HUES64 (cell line): ENCODE data around the gene IGF2R.
"Not testable (repeated sequence)": the region's sequence is repeated elsewhere in the genome, so short reads cannot be mapped to it uniquely, and the experiment has no call there.

Experiments used
- H3K27ac ChIP-seq: 2 replicates; pipeline ENCODE4 v1.7.0; 2013; ENCODE audit warnings: low read depth, low read length, inconsistent platforms
- H3K27me3 ChIP-seq: 2 replicates; pipeline ENCODE4 v1.6.1; 2013; ENCODE audit warnings: mild to moderate bottlenecking, low read length; ENCODE audit not compliant: insufficient read depth
- H3K36me3 ChIP-seq: 2 replicates; pipeline ENCODE4 v1.6.1; 2013; ENCODE audit warnings: mild to moderate bottlenecking, low read length; ENCODE audit not compliant: insufficient read depth
- H3K4me1 ChIP-seq: 2 replicates; pipeline ENCODE4 v1.6.1; 2013; ENCODE audit warnings: mild to moderate bottlenecking, low read length, moderate library complexity; ENCODE audit not compliant: insufficient read depth
- H3K4me3 ChIP-seq: 2 replicates; pipeline ENCODE4 v1.5.1; 2013; ENCODE audit warnings: mild to moderate bottlenecking, low read length, moderate library complexity
- H3K9ac ChIP-seq: 2 replicates; pipeline ENCODE4 v1.6.1; 2013; ENCODE audit warnings: mild to moderate bottlenecking, low read depth, low read length
- H3K9me3 ChIP-seq: 2 replicates; pipeline ENCODE4 v1.6.1; 2013; ENCODE audit warnings: low read depth, low read length; ENCODE audit not compliant: insufficient read depth
- WGBS: fragments of 150-250, 120-280 bp; methylation state at CpG from one replicate; pipeline ENCODE4 v1.1.7; 2013; ENCODE audit warnings: missing lambda C conversion rate; 5-methylcytosine and 5-hydroxymethylcytosine counted together

The IGF2R gene

DNA sequence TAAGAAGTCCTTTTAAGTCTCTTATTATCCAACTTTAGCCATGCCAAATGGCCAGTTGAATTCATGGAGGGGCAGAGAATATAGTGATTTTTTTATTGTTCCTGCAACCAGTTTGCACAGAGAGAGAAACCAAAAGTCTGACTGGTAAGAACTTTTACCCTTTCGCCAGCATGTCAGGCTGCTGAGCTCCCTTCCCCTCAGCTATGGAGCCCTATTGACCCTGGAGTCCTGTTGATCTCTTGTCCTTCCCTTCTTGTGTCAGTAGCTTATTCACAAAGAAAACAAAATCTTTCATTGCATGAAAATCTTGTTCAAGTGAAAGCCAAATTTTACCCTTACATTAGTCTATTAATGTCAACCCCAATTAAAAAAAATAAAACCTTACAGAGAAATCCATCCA is 151.2 kb downstream of the IGF2R start:
- peaks cover 16% of the 10 kb centered on the region; the same call in 1 of the 2 replicates for H3K9me3 ChIP-seq
- H3K27ac ChIP-seq = no peak overlapping the region
- no peaks in the 10 kb centered on the region for H3K36me3 ChIP-seq
- WGBS = 96% methylated on average over 1 of the region's 1 CpG
- no peak overlapping the region for H3K4me3 ChIP-seq
- no peak overlapping the region for H3K9ac ChIP-seq
- no peaks in the 10 kb centered on the region for H3K4me1 ChIP-seq
- H3K27me3 ChIP-seq = no peaks in the 10 kb centered on the region

DNA sequence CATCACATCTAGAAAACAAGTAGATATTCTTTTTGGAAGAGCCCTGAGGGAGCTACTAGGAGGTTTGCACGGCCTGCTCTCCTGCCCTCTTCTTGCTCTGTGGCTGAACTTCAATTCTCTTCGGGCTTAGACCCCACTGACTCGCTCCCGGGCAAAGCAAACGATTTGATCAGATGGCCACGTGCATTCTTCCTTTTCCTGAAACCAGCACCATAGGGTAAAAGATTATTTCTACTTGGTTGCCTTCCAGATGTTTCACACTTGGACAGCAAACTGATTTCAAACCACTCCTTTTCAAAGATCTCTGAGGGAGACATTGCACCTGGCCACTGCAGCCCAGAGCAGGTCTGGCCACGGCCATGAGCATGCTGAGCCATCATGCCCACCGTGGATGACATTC is 152.7 kb downstream of the IGF2R start, which contains the start of gene SLC22A1:
Gene SLC22A1, plus strand, starts transcription at position 258 of the 400 bp plus-strand sequence. Its CDS starts 121 bp downstream, at position 379.
- Histone ChIP-seq H3K36me3 (no peaks in the 10 kb centered on the region), H3K4me3 (no peak within 1 kb of the TSS), H3K27ac (no peak within 1 kb of the TSS), H3K27me3 (no peaks in the 10 kb centered on the region), H3K4me1 (no peaks in the 10 kb centered on the region), H3K9me3 (peaks cover 16% of the 10 kb centered on the region; the same call in 1 of the 2 replicates), H3K9ac (no peak within 1 kb of the TSS)
- WGBS = 96% methylated on average over 8 of the region's 8 CpGs

DNA sequence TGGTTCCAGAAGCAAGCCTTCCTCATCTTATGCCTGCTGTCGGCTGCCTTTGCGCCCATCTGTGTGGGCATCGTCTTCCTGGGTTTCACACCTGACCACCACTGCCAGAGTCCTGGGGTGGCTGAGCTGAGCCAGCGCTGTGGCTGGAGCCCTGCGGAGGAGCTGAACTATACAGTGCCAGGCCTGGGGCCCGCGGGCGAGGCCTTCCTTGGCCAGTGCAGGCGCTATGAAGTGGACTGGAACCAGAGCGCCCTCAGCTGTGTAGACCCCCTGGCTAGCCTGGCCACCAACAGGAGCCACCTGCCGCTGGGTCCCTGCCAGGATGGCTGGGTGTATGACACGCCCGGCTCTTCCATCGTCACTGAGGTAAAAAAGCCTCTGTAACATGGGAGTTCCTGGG is 153.1 kb downstream of the IGF2R start:
- no peaks in the 10 kb centered on the region for H3K4me1 ChIP-seq
- H3K9ac ChIP-seq = no peak overlapping the region
- no peak overlapping the region for H3K4me3 ChIP-seq
- H3K9me3 ChIP-seq = peaks cover 16% of the 10 kb centered on the region; the same call in 1 of the 2 replicates
- no peaks in the 10 kb centered on the region for H3K36me3 ChIP-seq
- no peaks in the 10 kb centered on the region for H3K27me3 ChIP-seq
- 92% methylated on average over 14 of the region's 14 CpGs for WGBS
- no peak overlapping the region for H3K27ac ChIP-seq

DNA sequence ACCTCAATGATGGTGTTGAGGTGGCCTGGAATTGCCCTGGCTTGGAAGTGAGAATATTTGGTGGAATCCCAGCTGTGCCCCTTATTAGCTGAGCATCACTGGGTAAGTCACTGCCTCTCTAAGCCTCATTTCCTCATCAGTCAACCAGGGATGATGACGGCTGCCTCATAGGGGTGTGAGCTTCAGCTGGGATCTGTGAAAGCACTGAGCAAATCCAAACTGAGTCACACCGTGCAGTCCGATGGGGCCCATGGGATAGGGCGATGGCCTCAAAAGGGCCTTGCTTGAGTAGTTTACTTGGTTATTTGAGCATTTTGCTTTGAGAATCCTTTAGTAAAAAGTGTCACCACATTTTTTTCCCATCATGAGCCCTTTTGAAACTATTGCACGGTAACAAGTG is 153.9 kb downstream of the IGF2R start:
- no peak overlapping the region for H3K9ac ChIP-seq
- H3K27ac ChIP-seq = no peak overlapping the region
- WGBS = 96% methylated on average over 5 of the region's 5 CpGs

DNA sequence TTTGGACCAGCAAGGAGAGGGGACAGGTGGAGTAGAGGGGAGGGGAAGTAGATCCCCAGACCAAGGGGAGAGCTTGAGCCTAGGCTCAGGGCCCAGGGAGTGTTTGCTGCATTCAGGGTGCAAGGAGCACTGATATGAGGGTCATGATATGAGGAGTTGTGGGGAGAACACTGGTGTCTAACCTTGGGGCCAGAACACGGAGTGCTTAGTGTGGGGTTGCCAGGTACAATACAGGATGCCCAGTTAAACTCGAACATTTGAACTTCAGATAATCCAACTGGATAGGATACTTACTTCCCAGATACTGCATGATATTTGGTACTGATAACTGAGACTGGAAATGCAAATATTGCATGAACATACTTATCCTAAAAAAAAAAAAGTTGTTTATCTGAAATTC is 155.1 kb downstream of the IGF2R start:
- no peaks in the 10 kb centered on the region for H3K27me3 ChIP-seq
- H3K4me3 ChIP-seq = no peak overlapping the region
- no peak overlapping the region for H3K9ac ChIP-seq
- 0 out of 2 replicates have a peak, but pooled peaks cover under 1% of the 10 kb centered on the region for H3K9me3 ChIP-seq
- no peaks in the 10 kb centered on the region for H3K4me1 ChIP-seq
- H3K36me3 ChIP-seq = no peaks in the 10 kb centered on the region
- no peak overlapping the region for H3K27ac ChIP-seq
- 100% methylated on average over 1 of the region's 2 CpGs for WGBS

More for the DNA sequence above, 153.9 kb downstream of the IGF2R start:
- Histone ChIP-seq H3K9me3 (peaks cover 9% of the 10 kb centered on the region; the same call in 1 of the 2 replicates), H3K4me3 (no peak overlapping the region), H3K36me3 (no peaks in the 10 kb centered on the region), H3K4me1 (no peaks in the 10 kb centered on the region), H3K27me3 (no peaks in the 10 kb centered on the region)

DNA sequence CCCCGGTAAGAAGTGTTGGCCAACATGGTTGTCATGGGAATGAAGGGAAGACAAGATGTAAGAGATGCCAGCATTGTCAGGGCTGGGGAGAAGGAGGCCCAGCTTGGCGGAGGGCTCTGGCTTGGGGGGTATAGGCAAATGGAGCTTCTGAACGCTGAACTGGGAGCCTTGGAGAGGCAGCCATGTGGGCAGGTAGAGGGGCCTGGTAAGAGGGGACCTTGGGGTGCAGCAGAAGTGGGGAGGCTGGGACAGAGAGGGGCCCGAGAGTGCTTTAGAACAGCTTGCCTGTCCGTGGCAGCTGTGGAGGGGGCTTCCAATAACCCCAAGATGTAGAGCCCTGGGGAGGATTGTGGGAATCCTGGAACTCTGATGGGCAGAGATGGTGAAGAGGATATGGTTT is 155.7 kb downstream of the IGF2R start:
- Histone ChIP-seq H3K9me3 (no peaks in the 10 kb centered on the region), H3K36me3 (no peaks in the 10 kb centered on the region), H3K4me1 (no peaks in the 10 kb centered on the region), H3K27ac (no peak overlapping the region), H3K27me3 (no peaks in the 10 kb centered on the region), H3K4me3 (no peak overlapping the region), H3K9ac (no peak overlapping the region)
- WGBS = 96% methylated on average over 5 of the region's 5 CpGs

DNA sequence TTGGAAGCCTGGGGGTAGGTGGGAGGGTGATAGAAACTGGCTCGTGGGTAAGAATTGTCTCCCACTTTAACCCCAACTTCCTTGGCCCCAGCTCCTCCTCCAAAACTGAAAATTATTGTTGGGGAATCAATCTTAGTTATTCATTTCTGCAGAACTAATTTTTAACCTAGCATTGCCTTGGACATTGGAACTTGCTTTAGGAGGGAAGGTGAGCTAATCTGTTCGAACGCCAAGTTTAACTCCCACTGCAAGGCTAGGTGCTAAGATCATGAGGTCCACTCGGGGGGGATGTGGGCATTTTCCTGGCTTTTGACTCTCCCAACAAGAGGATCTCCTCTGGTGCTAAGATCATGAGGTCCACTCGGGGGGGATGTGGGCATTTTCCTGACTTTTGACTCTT is 156.2 kb downstream of the IGF2R start:
- H3K27ac ChIP-seq, H3K9me3 ChIP-seq, H3K9ac ChIP-seq, H3K27me3 ChIP-seq, H3K36me3 ChIP-seq, H3K4me3 ChIP-seq, H3K4me1 ChIP-seq: not testable (repeated sequence)
- WGBS = 94% methylated on average over 4 of the region's 5 CpGs

DNA sequence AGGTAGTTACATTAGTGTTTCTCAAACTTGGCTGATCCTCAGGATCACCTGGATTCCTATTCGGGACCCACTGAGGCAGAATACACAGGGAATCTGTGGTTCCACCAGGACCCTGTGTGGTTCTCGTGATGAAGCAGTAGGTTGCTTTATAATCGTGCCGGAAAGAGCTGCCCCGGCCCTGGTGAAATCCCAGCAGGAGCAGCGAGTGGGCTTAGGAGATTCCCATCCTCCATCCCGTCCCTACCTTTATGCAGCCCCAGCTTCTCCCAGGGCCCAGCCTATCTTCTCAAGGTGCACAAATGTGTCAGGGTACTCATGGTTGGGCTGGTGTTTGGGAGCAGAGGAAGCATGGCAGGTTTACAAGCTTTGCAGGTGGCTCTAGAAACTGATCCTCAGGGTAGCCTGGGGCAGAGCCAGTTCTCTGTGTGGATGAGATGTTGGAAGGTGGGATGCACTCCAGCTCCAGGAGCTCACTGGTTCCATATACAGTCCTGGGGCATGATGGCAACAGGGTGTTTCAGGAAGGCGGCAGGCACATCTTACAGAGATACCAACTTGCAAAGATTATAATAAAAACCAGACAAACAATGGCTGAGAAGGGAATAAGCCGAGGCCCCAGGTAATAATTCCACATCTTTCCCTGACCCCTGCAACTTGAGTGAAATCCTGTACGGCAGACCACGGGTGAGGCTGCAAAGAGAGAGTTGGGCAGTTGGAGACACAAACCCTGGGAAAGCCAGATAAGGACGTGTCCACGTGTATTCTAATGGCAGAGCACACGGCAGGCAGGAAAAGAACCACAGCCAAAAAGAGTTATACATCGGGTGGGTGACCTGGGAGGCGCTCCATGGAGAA is 158.6 kb downstream of the IGF2R start:
- H3K27ac ChIP-seq = no peak overlapping the region
- no peak overlapping the region for H3K4me3 ChIP-seq
- H3K36me3 ChIP-seq = no peaks in the 10 kb centered on the region
- 94% methylated on average over 16 of the region's 16 CpGs for WGBS
- peaks cover 9% of the 10 kb centered on the region for H3K4me1 ChIP-seq
- no peaks in the 10 kb centered on the region for H3K9me3 ChIP-seq
- H3K27me3 ChIP-seq = 0 out of 2 replicates have a peak, but pooled peaks cover 4% of the 10 kb centered on the region
- no peak overlapping the region for H3K9ac ChIP-seq

DNA sequence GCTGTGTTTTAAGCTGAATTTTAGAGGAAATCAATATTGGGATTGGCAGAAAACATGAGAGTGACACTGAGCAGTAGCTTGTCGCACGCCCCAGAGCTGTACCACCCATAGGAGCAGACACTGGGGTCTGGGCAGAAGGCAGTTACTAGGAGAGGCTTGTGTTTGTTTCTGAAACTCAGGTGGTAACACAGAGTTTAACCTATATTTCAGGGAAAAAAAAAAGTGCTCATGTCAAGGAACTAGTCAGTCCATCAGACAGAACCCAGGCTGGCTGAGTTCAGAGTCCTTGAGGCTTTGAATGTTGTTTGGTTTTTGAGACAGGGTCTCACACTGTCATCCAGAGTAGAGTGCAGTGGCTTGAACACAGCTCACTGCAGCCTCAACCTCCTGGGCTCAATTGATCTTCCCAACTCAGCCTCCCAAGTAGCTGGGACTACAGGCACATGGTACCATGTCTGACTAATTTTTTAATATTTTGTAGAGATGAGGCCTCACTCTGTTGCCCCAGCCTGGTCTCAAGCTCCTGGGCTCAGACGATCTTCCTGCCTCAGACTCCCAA is 159.3 kb downstream of the IGF2R start:
- Histone ChIP-seq H3K27ac (no peak overlapping the region), H3K4me1 (peaks cover 16% of the 10 kb centered on the region), H3K9me3 (no peaks in the 10 kb centered on the region), H3K36me3 (no peaks in the 10 kb centered on the region), H3K9ac (no peak overlapping the region), H3K4me3 (no peak overlapping the region), H3K27me3 (0 out of 2 replicates have a peak, but pooled peaks cover 4% of the 10 kb centered on the region)
- 95% methylated on average over 3 of the region's 3 CpGs for WGBS

DNA sequence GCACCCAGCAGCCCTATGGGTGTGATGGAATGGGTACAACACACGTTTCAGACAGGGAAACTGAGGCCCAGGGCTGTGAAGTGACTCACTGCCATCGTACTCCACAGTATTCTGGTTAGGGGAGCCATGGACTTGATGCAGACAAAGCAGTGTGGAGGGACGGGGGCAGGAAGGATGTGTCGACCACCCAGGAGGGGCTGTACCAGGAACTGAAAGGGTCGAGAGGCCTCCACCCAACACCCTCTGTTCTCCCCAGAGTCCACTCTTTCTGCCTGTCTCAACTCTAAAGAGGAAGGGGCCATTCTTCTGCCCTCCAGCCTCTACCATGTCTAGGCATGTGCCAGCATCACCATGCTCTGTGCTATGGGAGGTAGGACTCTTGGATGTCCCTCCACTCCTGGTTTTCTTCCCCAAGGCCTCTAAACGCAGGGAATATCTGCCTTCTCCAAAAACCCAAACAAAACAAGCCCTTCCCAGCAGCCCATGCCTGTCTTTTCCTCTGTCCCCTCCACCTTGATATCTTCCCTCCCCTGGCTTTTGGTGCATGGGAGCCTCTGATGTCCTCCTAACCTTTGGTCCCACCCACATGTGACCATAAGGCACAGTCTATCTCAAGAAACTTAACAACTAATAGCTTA is 160.1 kb downstream of the IGF2R start:
- no peak overlapping the region for H3K9ac ChIP-seq
- H3K4me3 ChIP-seq = no peak overlapping the region
- H3K27ac ChIP-seq = no peak overlapping the region
- 96% methylated on average over 6 of the region's 6 CpGs for whole genome bisulfite sequencing
- H3K36me3 ChIP-seq = no peaks in the 10 kb centered on the region
- peaks cover 18% of the 10 kb centered on the region for H3K4me1 ChIP-seq
- 0 out of 2 replicates have a peak, but pooled peaks cover 4% of the 10 kb centered on the region for H3K27me3 ChIP-seq
- H3K9me3 ChIP-seq = no peaks in the 10 kb centered on the region
